ENCODE data around the gene DAPK1.

- TF ChIP-seq RBAK (tag by site-specific recombination; IDR thresholded peaks at IDR 0.05) (no peak), CTCF (tag by site-specific recombination; IDR thresholded peaks at IDR 0.05) (no peak)
These were observed 133.2 kb downstream of the DAPK1 start for GRCh38 chr9:87630846-87631245.
